NCI-H446 treated with DMSO at 0.1 percent for 48 hours (cell line): ENCODE measurements around the gene PRDM15.
A peak's percentile ranks its signal among the peaks of the same experiment; 100 is the strongest.

Experiments used
- DNase-seq: peaks from one replicate; lab custom pipeline; 2025; lab: John Stamatoyannopoulos, UW

Gene PRDM15

GRCh38 chr21:41778930-41779600 is 100.1 kb downstream of the PRDM15 start:
- no peak for DNase-seq

- peak; percentile 38 for DNase-seq
Observed at GRCh38 chr21:41777951-41778815, 101.0 kb downstream of the PRDM15 start.

GRCh38 chr21:41776778-41777177 is 102.4 kb downstream of the PRDM15 start:
- no peak for DNase-seq

- no peak for DNase-seq
Observed at GRCh38 chr21:41775149-41775472, 104.0 kb downstream of the PRDM15 start.

GRCh38 chr21:41774467-41775148 is 104.5 kb downstream of the PRDM15 start:
- no peak for DNase-seq

- DNase-seq = no peak
Observed at GRCh38 chr21:41772351-41773080, 106.6 kb downstream of the PRDM15 start.

GRCh38 chr21:41771625-41771945 is 107.6 kb downstream of the PRDM15 start:
- DNase-seq = no peak

- DNase-seq = no peak
Observed at GRCh38 chr21:41770901-41771624, 108.1 kb downstream of the PRDM15 start.

- no peak for DNase-seq
Observed at GRCh38 chr21:41769933-41770332, 109.2 kb downstream of the PRDM15 start.

GRCh38 chr21:41769521-41769920 is 109.6 kb downstream of the PRDM15 start:
- DNase-seq = no peak

- DNase-seq = no peak
Observed at GRCh38 chr21:41769111-41769510, 110.0 kb downstream of the PRDM15 start.

GRCh38 chr21:41768437-41769042 is 110.6 kb downstream of the PRDM15 start:
- no peak for DNase-seq

GRCh38 chr21:41767606-41768436 is 111.3 kb downstream of the PRDM15 start:
- no peak for DNase-seq

GRCh38 chr21:41766883-41767605 is 112.1 kb downstream of the PRDM15 start, which contains the start of gene RIPK4:
Gene RIPK4 (minus strand): TSS chr21:41767052. CDS start chr21:41767041, 11 bp downstream.
- no peak for DNase-seq

GRCh38 chr21:41765973-41766882 is 112.9 kb downstream of the PRDM15 start:
- DNase-seq = no peak

GRCh38 chr21:41765420-41765821 is 113.7 kb downstream of the PRDM15 start:
- DNase-seq = no peak

- no peak for DNase-seq
Observed at GRCh38 chr21:41764558-41765419, 114.4 kb downstream of the PRDM15 start.

GRCh38 chr21:41763996-41764395 is 115.1 kb downstream of the PRDM15 start:
- DNase-seq = no peak
